ENCODE measurements around the gene KIT.

KIT gene

DNA sequence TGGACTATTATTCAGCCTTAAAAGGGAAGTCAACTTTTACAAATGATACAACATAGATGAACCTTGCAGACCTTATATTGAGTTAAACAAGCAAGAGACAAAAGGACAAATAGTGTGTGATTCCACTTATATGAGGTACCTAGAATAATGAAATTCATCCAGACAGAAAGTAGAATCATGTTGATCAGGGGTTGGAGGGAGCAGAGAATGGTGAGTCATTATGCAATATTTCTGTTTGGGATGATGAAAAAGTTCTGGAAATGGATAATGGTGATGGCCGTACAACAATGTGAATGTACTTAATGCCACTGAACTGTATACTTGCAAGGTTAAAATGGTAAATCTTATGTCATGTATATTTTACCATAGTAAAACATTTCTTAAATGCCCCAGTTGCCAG lies 22.1 kb downstream of the KIT start:
- H3K4me3 ChIP-seq (ENCODE audit: low read length): no peak overlapping the region
- TF ChIP-seq, protein P1, sequence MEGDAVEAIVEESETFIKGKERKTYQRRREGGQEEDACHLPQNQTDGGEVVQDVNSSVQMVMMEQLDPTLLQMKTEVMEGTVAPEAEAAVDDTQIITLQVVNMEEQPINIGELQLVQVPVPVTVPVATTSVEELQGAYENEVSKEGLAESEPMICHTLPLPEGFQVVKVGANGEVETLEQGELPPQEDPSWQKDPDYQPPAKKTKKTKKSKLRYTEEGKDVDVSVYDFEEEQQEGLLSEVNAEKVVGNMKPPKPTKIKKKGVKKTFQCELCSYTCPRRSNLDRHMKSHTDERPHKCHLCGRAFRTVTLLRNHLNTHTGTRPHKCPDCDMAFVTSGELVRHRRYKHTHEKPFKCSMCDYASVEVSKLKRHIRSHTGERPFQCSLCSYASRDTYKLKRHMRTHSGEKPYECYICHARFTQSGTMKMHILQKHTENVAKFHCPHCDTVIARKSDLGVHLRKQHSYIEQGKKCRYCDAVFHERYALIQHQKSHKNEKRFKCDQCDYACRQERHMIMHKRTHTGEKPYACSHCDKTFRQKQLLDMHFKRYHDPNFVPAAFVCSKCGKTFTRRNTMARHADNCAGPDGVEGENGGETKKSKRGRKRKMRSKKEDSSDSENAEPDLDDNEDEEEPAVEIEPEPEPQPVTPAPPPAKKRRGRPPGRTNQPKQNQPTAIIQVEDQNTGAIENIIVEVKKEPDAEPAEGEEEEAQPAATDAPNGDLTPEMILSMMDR (conservative IDR thresholded peaks at IDR 0.05; ENCODE audit: low read depth, low read length): no peak
- no peak for DNase-seq (ENCODE audit: low read depth)

DNA sequence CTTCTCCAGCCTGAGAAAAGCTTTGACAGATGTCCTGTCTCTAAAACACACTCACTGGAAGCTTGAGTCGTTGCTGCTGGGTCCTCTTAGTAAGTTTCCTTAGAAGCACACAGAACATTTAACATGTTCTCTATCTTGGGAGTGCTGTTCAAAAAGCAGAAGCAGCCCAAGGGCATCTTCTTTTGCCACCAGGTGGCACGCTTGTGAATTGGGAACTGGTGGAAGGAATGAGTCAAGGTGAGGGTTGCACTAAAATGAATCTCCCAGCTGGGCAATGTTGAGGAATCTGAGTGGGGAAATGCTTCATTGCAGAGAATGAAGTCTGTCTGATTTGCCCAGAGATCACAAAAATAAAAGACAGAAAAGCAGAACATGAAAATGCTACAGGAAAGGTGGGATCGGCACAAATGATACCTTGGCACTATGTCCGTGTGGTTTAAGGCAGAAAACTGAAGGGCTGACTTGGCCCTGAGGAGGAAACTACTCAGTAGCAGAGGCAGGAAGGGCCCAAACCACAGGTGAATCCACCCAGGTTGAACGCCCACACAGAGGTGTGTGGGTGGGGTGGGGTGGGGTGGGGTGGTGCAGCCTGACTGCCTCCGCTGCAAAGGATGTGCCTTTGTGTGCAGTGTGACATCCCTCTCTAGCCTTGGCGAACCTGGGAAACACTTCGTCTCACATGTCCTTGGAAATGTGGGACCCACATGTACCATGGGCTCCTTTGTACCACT lies 26.0 kb downstream of the KIT start:
- DNase-seq (ENCODE audit: low read depth): no peak
- H3K4me3 ChIP-seq (ENCODE audit: low read length): no peak overlapping the region
- TF ChIP-seq, protein P1 (conservative IDR thresholded peaks at IDR 0.05; ENCODE audit: low read depth, low read length): peak; percentile 29

DNA sequence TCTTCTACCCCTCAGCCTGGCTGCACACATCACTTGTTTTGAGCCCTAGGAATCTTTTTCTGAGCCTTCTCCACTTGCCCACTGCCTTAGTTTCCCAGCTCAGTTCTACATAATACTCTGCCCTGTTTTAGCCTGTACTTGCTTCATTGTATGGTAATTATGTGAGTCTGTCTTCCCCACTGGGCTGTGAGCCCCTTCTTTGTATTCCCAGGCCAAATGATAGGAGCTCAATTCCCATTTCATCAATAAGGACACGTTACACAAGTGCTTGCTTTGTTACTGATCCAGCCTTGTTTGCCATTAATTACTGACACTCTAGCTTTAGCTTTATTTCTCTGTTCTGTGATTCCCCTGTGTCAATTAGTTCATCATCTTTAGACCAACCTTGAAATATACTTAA lies 28.1 kb downstream of the KIT start:
- no peak for DNase-seq (ENCODE audit: low read depth)
- TF ChIP-seq, protein P1 (conservative IDR thresholded peaks at IDR 0.05; ENCODE audit: low read depth, low read length): no peak
- no peak overlapping the region for H3K4me3 ChIP-seq (ENCODE audit: low read length)

DNA sequence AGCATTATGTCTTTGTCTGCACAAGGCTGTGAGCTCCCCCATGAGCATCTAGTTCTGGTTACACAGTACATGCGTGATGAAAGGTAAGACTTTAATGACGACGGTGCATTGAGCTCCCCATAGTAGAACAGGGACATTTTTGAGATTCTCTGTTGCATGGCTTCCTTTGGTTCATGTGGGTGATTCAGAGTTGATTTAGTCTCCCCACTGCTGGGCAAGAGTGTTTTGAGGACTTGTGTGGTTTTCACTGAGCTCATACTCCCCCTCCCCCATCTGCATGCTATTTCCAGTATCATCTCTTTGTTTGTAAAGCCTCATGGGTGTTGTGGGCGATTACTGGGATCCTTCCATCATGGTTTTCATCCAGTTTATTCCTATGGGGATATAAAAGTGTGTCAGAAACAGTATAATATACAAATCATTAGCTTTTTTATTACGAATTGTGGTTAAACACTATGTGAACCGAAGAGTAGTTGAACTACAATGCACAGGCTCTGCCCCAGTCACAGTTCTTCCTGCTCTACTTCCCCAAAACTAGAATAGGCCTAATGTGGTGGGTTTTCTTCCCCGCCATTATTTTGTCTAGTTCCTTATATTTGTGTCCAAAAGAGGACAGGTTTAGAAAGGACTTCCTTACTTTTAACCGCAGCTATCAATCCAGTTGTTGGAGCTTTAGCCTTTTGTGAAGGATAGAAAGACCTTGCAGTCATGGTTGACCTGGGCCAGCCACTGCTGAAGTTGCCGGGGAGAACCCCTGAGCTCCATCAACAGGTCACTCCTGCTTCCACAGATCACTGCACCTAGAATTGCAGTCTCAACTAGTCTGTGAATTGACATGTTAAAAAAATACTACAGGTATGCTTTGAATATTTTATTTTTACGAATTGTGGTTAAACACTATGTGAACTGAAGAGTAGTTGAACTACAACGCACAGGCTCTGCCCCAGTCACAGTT lies 30.4 kb downstream of the KIT start:
- H3K4me3 ChIP-seq (ENCODE audit: low read length): no peak overlapping the region
- DNase-seq (ENCODE audit: low read depth): no peak
- TF ChIP-seq, protein P1 (conservative IDR thresholded peaks at IDR 0.05; ENCODE audit: low read depth, low read length): no peak

DNA sequence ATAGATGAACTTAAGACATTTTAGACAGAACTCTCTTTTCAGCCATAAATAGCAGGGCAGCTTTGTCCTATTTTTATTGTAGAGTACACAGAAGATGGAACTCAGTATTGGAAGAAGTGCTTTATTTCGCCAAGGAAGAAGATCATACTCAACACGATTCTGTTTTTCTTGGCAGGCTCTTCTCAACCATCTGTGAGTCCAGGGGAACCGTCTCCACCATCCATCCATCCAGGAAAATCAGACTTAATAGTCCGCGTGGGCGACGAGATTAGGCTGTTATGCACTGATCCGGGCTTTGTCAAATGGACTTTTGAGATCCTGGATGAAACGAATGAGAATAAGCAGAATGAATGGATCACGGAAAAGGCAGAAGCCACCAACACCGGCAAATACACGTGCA lies 37.6 kb downstream of the KIT start:
- no peak overlapping the region for H3K4me3 ChIP-seq (ENCODE audit: low read length)
- TF ChIP-seq, protein P1 (conservative IDR thresholded peaks at IDR 0.05; ENCODE audit: low read depth, low read length): no peak
- DNase-seq (ENCODE audit: low read depth): no peak

DNA sequence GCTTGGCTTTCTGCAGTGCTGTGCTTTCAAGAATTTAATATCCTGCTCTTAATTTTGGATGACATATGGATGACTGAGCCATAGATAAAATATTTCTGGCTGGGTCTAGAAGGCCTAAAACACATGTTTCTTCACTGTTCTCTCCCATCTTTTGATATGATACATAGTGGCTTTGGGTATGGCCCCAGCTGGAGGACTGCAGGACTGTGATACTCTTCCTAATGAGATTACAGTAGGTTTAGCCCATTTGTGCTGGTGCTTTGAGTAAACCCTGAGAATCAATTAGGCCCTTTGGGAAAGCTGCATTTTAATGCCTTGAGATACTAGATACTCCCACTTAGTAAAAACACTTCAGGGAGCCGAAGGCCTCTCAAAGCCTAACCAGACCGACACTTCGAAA lies 38.0 kb downstream of the KIT start:
- TF ChIP-seq, protein P1 (conservative IDR thresholded peaks at IDR 0.05; ENCODE audit: low read depth, low read length): no peak
- no peak overlapping the region for H3K4me3 ChIP-seq (ENCODE audit: low read length)
- no peak for DNase-seq (ENCODE audit: low read depth)

Measured in retinal pigment epithelial cell (primary cell).